Astrocyte (in vitro differentiated cells and primary cell): ENCODE data around the gene TAOK2. TPM values are rescaled to one million over a fixed set of nuclear protein-coding genes. Genes with fewer than 3 reads are reported as not detected.

Source experiments
- DNase-seq: peaks from one replicate; pipeline ENCODE4 v3.0.0-alpha.2; 2010; ENCODE audit warnings: low read depth
- FAIRE-seq: peaks from 2 replicates; lab custom pipeline; 2011; peaks lifted over from hg19 to GRCh38; lab: Jason Lieb, UNC
- H2AFZ ChIP-seq: 2 replicates; pipeline ENCODE4 v1.6.0; 2012; ENCODE audit warnings: low read depth, low read length, inconsistent platforms
- H3K27ac ChIP-seq: 2 replicates; pipeline ENCODE4 v1.5.1; 2011; ENCODE audit warnings: low read depth, low read length, inconsistent platforms
- H3K27me3 ChIP-seq: 2 replicates; pipeline ENCODE4 v1.6.0; 2011; ENCODE audit warnings: low read length, inconsistent platforms; ENCODE audit not compliant: insufficient read depth
- H3K36me3 ChIP-seq: 2 replicates; pipeline ENCODE4 v1.5.1; 2011; ENCODE audit warnings: low read length, inconsistent platforms; ENCODE audit not compliant: insufficient read depth
- H3K4me1 ChIP-seq: 2 replicates; pipeline ENCODE4 v1.5.1; 2011; ENCODE audit warnings: low read length, inconsistent platforms; ENCODE audit not compliant: insufficient read depth
- H3K4me2 ChIP-seq: 2 replicates; pipeline ENCODE4 v1.6.0; 2012; ENCODE audit warnings: low read length, inconsistent platforms
- H3K4me3 ChIP-seq: 2 replicates; pipeline ENCODE4 v1.5.1; 2011; ENCODE audit warnings: low read depth, mild to moderate bottlenecking, low read length, inconsistent platforms; ENCODE audit not compliant: insufficient read depth
- H3K79me2 ChIP-seq: 2 replicates; pipeline ENCODE4 v1.6.0; 2012; ENCODE audit warnings: mild to moderate bottlenecking, low read length, inconsistent platforms; ENCODE audit not compliant: insufficient read depth
- H3K9ac ChIP-seq: 2 replicates; pipeline ENCODE4 v1.6.0; 2012; ENCODE audit warnings: mild to moderate bottlenecking, low read length, inconsistent platforms
- H3K9me3 ChIP-seq: 2 replicates; pipeline ENCODE4 v1.5.1; 2012; ENCODE audit warnings: low read depth, mild to moderate bottlenecking, low read length, inconsistent platforms; ENCODE audit not compliant: insufficient read depth
- H4K20me1 ChIP-seq: 2 replicates; pipeline ENCODE4 v1.6.0; 2012; ENCODE audit warnings: low read length, inconsistent platforms; ENCODE audit not compliant: insufficient read depth
- H3K27ac Mint-ChIP-seq: one replicate; pipeline ENCODE4 v1.8.0; 2021; ENCODE audit warnings: mild to moderate bottlenecking, mixed read lengths; ENCODE audit not compliant: unreplicated experiment
- H3K27me3 Mint-ChIP-seq: one replicate; pipeline ENCODE4 v1.8.0; 2021; ENCODE audit warnings: low read depth, mixed read lengths; ENCODE audit not compliant: unreplicated experiment
- H3K36me3 Mint-ChIP-seq: one replicate; pipeline ENCODE4 v1.8.0; 2021; ENCODE audit warnings: low read depth, mixed read lengths; ENCODE audit not compliant: unreplicated experiment
- H3K4me1 Mint-ChIP-seq: one replicate; pipeline ENCODE4 v1.8.0; 2021; ENCODE audit warnings: low read depth, mixed read lengths; ENCODE audit not compliant: unreplicated experiment
- H3K4me3 Mint-ChIP-seq: one replicate; pipeline ENCODE4 v1.8.0; 2021; ENCODE audit warnings: mild to moderate bottlenecking, moderate library complexity, mixed read lengths; ENCODE audit not compliant: unreplicated experiment
- H3K9me3 Mint-ChIP-seq: one replicate; pipeline ENCODE4 v1.8.0; 2021; ENCODE audit warnings: mild to moderate bottlenecking, mixed read lengths; ENCODE audit not compliant: unreplicated experiment
- EZH2 ChIP-seq: IDR thresholded peaks from 2 replicates; pipeline ENCODE4 v1.6.1; 2012; ENCODE audit warnings: mild to moderate bottlenecking, low read length, inconsistent platforms; ENCODE audit not compliant: insufficient read depth
- total RNA-seq: library from RNA; stranded (reverse); gene quantifications from 2 replicates; pipeline ENCODE4 v1.2.1, GENCODE V29; 2021
- TF ChIP-seq, protein P1 (sequence below): IDR thresholded peaks from 2 replicates; pipeline ENCODE4 v1.5.1; 2011; ENCODE audit warnings: low read depth, mild to moderate bottlenecking, inconsistent platforms, low read length, moderate library complexity; ENCODE audit not compliant: insufficient read depth

The TAOK2 gene
- total RNA-seq, 1 donor from 2014 or later = 55.9 TPM

DNA sequence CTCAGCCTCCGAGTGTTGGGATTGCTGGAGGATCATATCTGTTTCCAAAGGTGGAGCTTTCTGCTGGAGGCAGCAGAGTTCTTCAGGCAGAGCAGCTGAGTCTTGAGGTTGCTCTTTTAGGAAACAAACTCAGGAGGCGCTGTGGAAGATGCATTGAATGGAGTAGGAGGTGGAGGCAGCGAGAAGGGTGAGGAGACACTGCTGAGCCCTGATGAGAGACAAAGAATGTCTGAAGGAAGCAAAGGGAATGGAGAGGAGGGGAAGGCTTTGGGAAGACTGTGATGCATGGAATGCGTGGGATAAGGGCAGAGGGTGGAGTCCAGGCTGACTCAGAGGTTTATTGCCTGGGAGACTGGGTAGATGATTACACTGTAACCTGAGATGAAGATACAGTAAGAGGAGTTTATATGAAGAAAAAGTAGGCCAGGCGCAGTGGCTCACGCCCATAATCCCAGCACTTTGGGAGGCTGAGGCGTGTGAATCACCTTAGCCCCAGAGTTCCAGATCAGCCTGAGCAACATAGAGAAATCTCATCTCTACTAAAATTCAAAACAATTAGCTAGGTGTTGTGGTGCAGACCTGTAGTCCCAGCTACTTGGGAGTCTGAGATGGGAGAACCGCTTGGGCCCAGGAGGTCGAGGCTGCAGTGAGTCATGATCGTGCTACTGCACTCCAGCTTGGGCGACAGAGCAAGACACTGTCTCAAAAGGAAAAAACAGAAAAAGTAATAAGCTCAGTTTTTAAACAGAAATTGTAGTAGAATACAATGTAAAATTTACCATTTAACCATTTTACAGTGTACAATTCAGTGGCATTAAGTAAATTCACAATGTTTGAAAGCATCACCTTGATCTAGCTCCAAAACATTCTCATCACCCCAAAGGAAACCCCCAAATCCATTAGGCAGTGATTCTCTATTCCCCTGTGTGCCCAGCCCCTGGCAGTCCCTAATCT is 29.5 kb upstream of the TAOK2 start:
- peak overlapping the region; percentile 38 for H3K4me3 ChIP-seq
- H3K27me3 Mint-ChIP-seq = no peaks in the 10 kb centered on the region
- TF ChIP-seq, protein P1, sequence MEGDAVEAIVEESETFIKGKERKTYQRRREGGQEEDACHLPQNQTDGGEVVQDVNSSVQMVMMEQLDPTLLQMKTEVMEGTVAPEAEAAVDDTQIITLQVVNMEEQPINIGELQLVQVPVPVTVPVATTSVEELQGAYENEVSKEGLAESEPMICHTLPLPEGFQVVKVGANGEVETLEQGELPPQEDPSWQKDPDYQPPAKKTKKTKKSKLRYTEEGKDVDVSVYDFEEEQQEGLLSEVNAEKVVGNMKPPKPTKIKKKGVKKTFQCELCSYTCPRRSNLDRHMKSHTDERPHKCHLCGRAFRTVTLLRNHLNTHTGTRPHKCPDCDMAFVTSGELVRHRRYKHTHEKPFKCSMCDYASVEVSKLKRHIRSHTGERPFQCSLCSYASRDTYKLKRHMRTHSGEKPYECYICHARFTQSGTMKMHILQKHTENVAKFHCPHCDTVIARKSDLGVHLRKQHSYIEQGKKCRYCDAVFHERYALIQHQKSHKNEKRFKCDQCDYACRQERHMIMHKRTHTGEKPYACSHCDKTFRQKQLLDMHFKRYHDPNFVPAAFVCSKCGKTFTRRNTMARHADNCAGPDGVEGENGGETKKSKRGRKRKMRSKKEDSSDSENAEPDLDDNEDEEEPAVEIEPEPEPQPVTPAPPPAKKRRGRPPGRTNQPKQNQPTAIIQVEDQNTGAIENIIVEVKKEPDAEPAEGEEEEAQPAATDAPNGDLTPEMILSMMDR = peak; percentile 43
- no peak for TF ChIP-seq EZH2
- H3K27ac ChIP-seq = peak overlapping the region; percentile 90
- peak; percentile 99 for DNase-seq
- peaks cover 16% of the 10 kb centered on the region for H3K4me1 ChIP-seq
- peaks cover 16% of the 10 kb centered on the region for H3K4me1 Mint-ChIP-seq
- peaks cover 2% of the 10 kb centered on the region for H3K36me3 Mint-ChIP-seq
- H3K4me2 ChIP-seq = peak overlapping the region; percentile 77
- no peaks in the 10 kb centered on the region for H3K79me2 ChIP-seq
- H3K36me3 ChIP-seq = no peaks in the 10 kb centered on the region
- peak overlapping the region; percentile 68 for H3K9ac ChIP-seq
- no peaks in the 10 kb centered on the region for H3K9me3 Mint-ChIP-seq
- no peak for FAIRE-seq
- H3K27ac Mint-ChIP-seq = peak overlapping the region; percentile 98
- H3K9me3 ChIP-seq = no peaks in the 10 kb centered on the region
- H3K4me3 Mint-ChIP-seq = peak overlapping the region; percentile 41
- no peaks in the 10 kb centered on the region for H4K20me1 ChIP-seq
- H3K27me3 ChIP-seq = no peaks in the 10 kb centered on the region
- peak overlapping the region; percentile 21 for H2AFZ ChIP-seq

DNA sequence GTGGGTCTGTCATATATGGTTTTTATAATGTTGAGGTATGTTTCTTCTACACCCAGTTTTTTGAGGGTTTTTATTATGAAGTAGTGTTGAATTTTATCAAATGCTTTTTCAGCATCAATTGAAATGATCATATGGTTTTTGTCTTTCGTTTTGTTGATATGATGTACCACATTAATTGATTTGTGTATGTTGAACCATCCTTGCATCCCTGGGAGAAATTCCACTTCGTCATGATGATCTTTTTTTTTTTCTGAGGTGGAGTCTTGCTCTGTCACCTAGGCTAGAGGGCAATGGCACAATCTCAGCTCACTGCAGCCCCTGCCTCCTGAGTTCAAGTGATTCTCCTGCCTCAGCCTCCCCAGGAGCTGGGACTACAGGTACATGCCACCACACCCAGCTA is 25.8 kb upstream of the TAOK2 start:
- peaks cover 6% of the 10 kb centered on the region for H3K9me3 Mint-ChIP-seq
- Histone ChIP-seq H4K20me1 (no peaks in the 10 kb centered on the region), H3K4me2 (no peak overlapping the region), H3K27ac (no peak overlapping the region), H3K9ac (no peak overlapping the region), H3K4me1 (peaks cover 16% of the 10 kb centered on the region), H3K27me3 (no peaks in the 10 kb centered on the region), H2AFZ (no peak overlapping the region), H3K9me3 (no peaks in the 10 kb centered on the region), H3K4me3 (no peak overlapping the region), H3K79me2 (no peaks in the 10 kb centered on the region), H3K36me3 (no peaks in the 10 kb centered on the region)
- FAIRE-seq (no peak), DNase-seq (no peak)
- H3K4me3 Mint-ChIP-seq = no peak overlapping the region
- no peak overlapping the region for H3K27ac Mint-ChIP-seq
- TF ChIP-seq EZH2 = no peak
- TF ChIP-seq, protein P1 = no peak
- H3K36me3 Mint-ChIP-seq = peaks cover 4% of the 10 kb centered on the region
- H3K4me1 Mint-ChIP-seq = peaks cover 15% of the 10 kb centered on the region
- H3K27me3 Mint-ChIP-seq = no peaks in the 10 kb centered on the region
